GM20000 (cell line): ENCODE data around the gene FAM168A.

Source experiments
- DNase-seq: peaks from one replicate; pipeline ENCODE4 v3.0.0; 2012; ENCODE audit warnings: low spot score
- CTCF ChIP-seq: IDR thresholded peaks from 2 replicates; pipeline ENCODE4 v1.5.1; 2012; ENCODE audit warnings: mild to moderate bottlenecking, control low read depth; ENCODE audit errors: extremely low read depth, missing control alignments

FAM168A gene

GRCh38 chr11:73396985-73397384 is 200.9 kb downstream of the FAM168A start:
- DNase-seq, result no peak
- no peak for TF ChIP-seq CTCF

DNA sequence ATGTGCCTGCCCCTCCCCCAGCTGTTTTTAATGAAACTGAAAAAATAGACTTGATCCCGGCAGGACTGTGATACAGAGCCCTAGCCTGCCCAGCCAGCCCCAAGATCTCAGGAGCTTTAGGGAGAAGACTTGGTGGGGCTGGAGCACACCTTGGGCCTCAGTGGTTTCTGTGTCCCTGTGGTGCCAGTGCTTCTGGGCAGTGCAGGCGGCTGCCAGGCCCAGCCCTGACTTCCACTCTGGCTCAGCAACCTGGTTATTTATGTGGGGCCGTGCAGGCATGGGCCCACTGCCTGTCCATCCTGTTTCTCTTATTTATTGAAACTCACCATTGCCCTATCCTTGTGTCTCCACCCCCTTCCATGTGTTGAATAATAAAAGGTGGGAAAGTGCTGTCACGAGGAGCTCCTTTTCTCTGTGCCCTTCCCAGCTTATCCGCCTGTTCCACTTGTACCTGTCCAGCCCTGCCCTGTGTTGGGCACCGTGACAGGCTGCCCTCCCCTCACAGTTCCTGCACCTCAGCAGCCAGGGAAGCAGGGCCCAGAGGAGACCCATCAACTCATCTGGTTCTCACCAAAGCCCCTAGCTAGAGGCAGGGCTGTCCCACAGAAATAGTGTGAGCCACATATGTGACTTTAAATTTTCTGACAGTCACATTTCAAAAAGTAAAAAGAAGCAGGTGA is 201.5 kb downstream of the FAM168A start:
- DNase-seq, result no peak
- no peak for TF ChIP-seq CTCF

- no peak for TF ChIP-seq CTCF
- DNase-seq, result no peak
These were observed 202.4 kb downstream of the FAM168A start for GRCh38 chr11:73395297-73396208.

DNA sequence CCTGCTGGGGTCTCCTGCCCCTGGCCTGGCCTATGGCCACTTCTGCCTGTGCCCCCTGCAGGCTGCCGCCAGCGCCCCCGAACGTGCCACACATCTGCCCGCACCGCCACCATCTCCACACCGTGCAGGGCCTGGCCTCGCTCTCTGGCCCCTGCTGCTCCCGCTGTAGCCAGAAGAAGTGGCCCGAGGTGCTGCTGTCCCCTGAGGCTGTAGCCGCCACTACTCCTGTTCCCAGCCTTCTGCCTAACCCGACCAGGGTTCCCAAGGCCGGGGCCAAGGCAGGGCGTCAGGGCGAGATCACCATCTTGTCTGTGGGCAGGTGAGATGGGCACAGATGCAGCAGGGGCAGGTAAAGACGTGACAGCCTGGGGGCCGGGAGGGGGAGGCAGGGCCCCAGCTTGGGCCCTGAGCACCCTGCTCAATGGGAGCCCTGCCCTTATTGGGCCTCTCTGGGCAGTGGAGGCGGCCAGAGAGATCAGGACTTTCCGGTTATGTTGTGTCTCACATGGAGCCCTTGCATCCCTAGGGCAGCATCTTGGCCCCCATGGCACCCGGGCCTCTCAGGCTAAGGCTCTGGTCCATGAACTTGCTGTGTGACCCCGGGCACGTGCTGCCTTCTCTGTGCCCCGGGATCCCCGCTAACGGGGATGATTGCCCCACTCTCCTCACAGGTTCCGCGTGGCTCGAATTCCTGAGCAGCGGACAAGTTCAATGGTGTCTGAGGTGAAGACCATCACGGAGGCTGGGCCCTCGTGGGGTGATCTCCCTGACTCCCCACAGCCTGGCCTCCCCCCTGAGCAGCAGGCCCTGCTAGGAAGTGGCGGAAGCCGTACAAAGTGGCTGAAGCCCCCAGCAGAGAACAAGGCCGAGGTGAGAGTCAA is 203.3 kb downstream of the FAM168A start:
- TF ChIP-seq CTCF, result no peak
- DNase-seq, result no peak

DNA sequence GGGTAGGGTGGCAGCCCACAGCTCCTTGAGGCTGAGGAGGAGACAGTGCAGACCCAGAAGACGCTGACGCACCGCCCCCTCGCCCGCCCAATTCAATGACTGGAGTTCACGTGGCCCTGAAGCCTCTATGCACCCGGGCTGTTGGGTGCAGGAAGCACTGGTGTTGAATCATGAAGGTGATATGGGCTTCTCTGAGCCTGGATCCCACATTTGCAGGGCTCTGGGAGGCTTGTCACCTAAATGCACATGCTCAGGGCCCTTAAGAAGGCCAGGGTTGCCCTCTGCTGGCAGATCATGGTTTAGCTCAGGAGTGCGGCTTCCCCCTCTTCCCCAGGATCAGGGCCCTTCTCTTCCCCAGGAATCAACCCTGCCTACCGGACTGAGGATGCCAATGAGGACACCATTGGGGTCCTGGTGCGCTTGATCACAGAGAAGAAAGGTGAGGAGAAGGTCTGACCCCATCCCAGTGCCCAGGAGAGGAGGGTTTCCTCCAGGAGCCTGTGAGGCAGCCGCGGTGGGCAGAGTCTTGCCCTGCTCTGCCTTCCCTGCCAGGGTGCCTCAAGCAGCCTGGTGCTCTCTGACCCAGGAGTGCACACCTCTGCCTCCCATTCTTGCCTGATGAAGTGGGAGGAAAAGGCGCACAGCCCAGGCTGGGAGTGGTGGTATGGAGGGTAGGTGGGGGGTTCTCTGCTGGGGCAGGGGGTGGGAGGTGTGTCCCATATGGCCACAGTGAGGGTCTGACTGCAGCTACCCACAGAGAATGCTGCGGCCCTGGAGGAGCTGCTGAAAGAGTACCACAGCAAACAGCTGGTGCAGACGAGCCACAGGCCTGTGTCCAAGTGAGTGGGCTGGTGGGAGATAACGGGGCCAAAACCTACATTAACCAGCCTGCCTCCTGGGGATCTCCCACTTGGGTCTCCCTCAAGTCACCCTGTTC is 204.2 kb downstream of the FAM168A start:
- TF ChIP-seq CTCF, result peak; percentile 54
- peak; percentile 89 for DNase-seq

DNA sequence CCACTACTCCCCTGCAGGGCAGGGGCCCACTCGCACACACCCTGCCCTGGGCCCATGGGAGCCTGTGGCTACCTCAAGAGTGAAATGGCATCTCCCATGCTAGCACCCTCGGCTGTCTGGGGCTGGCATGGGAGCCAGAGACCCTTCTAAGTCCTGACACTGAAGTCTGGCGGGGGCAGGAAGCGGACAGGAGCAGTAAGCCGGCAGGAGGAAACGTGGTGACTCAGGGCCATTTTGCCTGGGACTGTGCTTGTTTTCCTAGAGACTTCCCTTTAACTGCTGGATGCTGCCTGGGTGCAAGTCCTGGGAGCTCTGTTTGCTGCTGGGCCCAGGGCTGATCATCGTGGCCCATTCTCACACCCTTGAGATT is 204.9 kb downstream of the FAM168A start:
- DNase-seq, result no peak

More for the DNA sequence above, 204.9 kb downstream of the FAM168A start:
- TF ChIP-seq CTCF, result no peak
